Measurements from ENCODE around the gene GALNT18. TPM values are rescaled to one million over a fixed set of nuclear protein-coding genes. Genes with fewer than 3 reads are reported as not detected.

The GALNT18 gene
- total and polyA plus RNA-seq, 2 of the 4 experiments (the other 2 are of a cell fraction), result 9.5 to 11.3 TPM

DNA sequence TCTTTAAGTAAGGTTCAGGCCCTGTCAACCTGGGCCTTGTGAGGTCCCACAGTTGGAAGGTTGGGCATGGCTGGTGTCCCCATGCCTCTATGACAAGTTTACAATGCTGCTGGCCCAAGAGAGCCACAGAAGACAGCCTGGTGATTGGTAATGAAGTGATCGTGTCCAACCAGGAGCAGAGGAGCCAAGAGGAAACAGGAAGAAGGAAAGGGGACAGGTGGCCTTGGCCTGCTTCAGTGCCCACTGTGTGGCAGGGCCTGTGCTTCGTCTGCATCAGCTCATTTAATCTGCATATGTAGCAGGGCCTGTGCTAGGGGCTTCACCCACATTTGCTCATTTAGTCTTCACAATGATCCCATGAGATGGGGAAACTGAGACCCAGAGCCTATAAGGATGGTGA, 226.7 kb downstream of the GALNT18 start:
- Histone ChIP-seq H3K4me2 (ENCODE audit: low read depth, low read length) (no peak overlapping the region), H3K14ac (replicated peaks; ENCODE audit: low read depth, low read length) (no peak overlapping the region), H3K27me3 (ENCODE audit: control insufficient read depth, insufficient read depth, low read length) (0 out of 2 replicates have a peak, but pooled peaks cover 5% of the 10 kb centered on the region), H3K23ac (ENCODE audit: low read depth, low read length) (no peak overlapping the region), H3K56ac (ENCODE audit: extremely low read depth, insufficient read depth, low read length) (no peak overlapping the region), H4K91ac (ENCODE audit: insufficient read depth, low read depth, low read length) (no peak overlapping the region), H3K36me3 (ENCODE audit: control insufficient read depth, insufficient read depth, low read length) (no peaks in the 10 kb centered on the region), H3K79me1 (ENCODE audit: low read depth in 1 of 2, low read length in 2 of 2) (no peaks in the 10 kb centered on the region), H3K4me1 (ENCODE audit: control insufficient read depth, insufficient read depth, low read length) (peaks cover 17% of the 10 kb centered on the region), H3K27ac (ENCODE audit: insufficient read depth, low read length) (no peak overlapping the region), H2BK120ac (ENCODE audit: low read depth, low read length) (0 out of 2 replicates have a peak overlapping the region, but pooled peaks have one; percentile 81), H2BK5ac (ENCODE audit: low read depth, low read length, poor library complexity, severe bottlenecking) (no peak overlapping the region), H3K4ac (ENCODE audit: low read depth, low read length) (peak overlapping the region; percentile 7; the same call in 1 of the 2 replicates), H2BK20ac (ENCODE audit: low read depth, low read length) (no peak overlapping the region), H2AK9ac (replicated peaks; ENCODE audit: low read depth, low read length, poor library complexity) (no peak overlapping the region), H2BK15ac (ENCODE audit: low read depth, low read length) (no peak overlapping the region; the same call in 2 of the 3 replicates), H3K9me1 (ENCODE audit: insufficient read depth, low read length) (peaks cover 13% of the 10 kb centered on the region; the same call in 1 of the 2 replicates), H3K18ac (ENCODE audit: low read depth, low read length) (no peak overlapping the region), H2AFZ (replicated peaks; ENCODE audit: low read length, poor library complexity) (no peak overlapping the region), H4K8ac (ENCODE audit: low read depth in 2 of 2, low read length in 2 of 2) (no peak overlapping the region), H2AK5ac (ENCODE audit: low read depth, low read length) (peak overlapping the region; percentile 10; the same call in 1 of the 2 replicates), H3K4me3 (ENCODE audit: insufficient read depth, low read depth, low read length) (no peak overlapping the region), H4K5ac (ENCODE audit: low read depth, low read length) (no peak overlapping the region), H3K9me3 (ENCODE audit: control insufficient read depth, insufficient read depth, low read length) (no peaks in the 10 kb centered on the region), H3K9ac (ENCODE audit: low read depth, low read length) (no peak overlapping the region), H4K20me1 (ENCODE audit: insufficient read depth, low read length) (no peaks in the 10 kb centered on the region)
- TF ChIP-seq RCOR1 (IDR thresholded peaks at IDR 0.05; ENCODE audit: insufficient replicate concordance, low read length) (no peak), RAD21 (IDR thresholded peaks at IDR 0.05; ENCODE audit: low read length) (no peak), RFX5 (IDR thresholded peaks at IDR 0.05; ENCODE audit: low read depth, low read length) (no peak), MXI1 (IDR thresholded peaks at IDR 0.05; ENCODE audit: borderline replicate concordance, low read depth, low read length) (no peak), SMC3 (IDR thresholded peaks at IDR 0.05; ENCODE audit: low read depth, low read length) (no peak)
- TF ChIP-seq, protein P1, sequence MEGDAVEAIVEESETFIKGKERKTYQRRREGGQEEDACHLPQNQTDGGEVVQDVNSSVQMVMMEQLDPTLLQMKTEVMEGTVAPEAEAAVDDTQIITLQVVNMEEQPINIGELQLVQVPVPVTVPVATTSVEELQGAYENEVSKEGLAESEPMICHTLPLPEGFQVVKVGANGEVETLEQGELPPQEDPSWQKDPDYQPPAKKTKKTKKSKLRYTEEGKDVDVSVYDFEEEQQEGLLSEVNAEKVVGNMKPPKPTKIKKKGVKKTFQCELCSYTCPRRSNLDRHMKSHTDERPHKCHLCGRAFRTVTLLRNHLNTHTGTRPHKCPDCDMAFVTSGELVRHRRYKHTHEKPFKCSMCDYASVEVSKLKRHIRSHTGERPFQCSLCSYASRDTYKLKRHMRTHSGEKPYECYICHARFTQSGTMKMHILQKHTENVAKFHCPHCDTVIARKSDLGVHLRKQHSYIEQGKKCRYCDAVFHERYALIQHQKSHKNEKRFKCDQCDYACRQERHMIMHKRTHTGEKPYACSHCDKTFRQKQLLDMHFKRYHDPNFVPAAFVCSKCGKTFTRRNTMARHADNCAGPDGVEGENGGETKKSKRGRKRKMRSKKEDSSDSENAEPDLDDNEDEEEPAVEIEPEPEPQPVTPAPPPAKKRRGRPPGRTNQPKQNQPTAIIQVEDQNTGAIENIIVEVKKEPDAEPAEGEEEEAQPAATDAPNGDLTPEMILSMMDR (conservative IDR thresholded peaks at IDR 0.05; ENCODE audit: low read depth, low read length), result no peak
- 89% methylated on average over 1 of the region's 2 CpGs; no CpG with 5 or more reads in 1 of the 2 experiments for WGBS, 2 experiments (ENCODE audit: extremely low coverage in 2 of 2, insufficient read length in 1 of 2)
- ChIA-PET POLR2A (ENCODE audit: unreplicated experiment) (no interaction called here), CTCF (no interaction called here)
- DNase-seq, result no peak
- dilution Hi-C loops (cut with HindIII; ENCODE audit: low sequenced_read_pairs, unreplicated experiment) (no loop called here), intact Hi-C loops (cut with micrococcal nuclease) (no loop called here), in situ Hi-C loops (cut with MboI; ENCODE audit: low sequenced_read_pairs) (no loop called here)
- no peak for ATAC-seq (ENCODE audit: low read depth)
- BruUV-seq (replicated peaks), result no TSS peak

All from IMR-90 (cell line).